ENCODE measurements around the gene HIPK4.
"Not testable (repeated sequence)": the region's sequence is repeated elsewhere in the genome, so short reads cannot be mapped to it uniquely, and the experiment has no call there.

HIPK4 gene

GRCh38 chr19:40333083-40333482 lies 56.9 kb downstream of the HIPK4 start:
- DNase-seq: not testable (repeated sequence)

- no peak for DNase-seq
Measured at GRCh38 chr19:40332669-40333068, 57.3 kb downstream of the HIPK4 start.

GRCh38 chr19:40331052-40331451 lies 58.9 kb downstream of the HIPK4 start:
- DNase-seq: no peak

Data from NCI-H446 treated with DMSO at 0.1 percent for 48 hours (cell line).